GM12874 (cell line): Measurements from ENCODE around the gene MSN.

Experiments used
- TF ChIP-seq, protein P1 (sequence below): IDR thresholded peaks from 2 replicates; pipeline ENCODE4 v1.5.1; 2011; ENCODE audit warnings: low read depth, mild to moderate bottlenecking, control low read depth, low read length, moderate library complexity; ENCODE audit not compliant: insufficient read depth

The MSN gene

DNA sequence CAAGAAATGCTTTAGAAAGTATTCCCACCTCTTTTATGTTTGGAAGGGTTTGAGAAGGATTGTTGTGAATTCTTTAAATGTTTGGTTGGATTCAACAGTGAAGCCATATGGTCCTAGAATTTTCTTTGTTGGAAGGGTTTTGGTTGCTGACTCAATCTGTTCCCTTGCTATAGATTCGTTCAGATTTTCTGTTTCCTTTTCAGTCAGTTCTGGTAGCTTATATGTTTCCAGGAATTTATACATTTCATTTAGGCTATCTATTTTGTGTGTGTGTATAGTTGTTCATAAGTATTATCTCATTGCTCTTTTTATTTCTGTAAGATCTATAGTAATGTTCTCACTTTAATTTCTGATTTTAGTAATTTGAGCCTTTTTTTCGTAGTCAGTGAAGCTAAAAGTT lies 114.4 kb downstream of the MSN start:
- TF ChIP-seq, protein P1, sequence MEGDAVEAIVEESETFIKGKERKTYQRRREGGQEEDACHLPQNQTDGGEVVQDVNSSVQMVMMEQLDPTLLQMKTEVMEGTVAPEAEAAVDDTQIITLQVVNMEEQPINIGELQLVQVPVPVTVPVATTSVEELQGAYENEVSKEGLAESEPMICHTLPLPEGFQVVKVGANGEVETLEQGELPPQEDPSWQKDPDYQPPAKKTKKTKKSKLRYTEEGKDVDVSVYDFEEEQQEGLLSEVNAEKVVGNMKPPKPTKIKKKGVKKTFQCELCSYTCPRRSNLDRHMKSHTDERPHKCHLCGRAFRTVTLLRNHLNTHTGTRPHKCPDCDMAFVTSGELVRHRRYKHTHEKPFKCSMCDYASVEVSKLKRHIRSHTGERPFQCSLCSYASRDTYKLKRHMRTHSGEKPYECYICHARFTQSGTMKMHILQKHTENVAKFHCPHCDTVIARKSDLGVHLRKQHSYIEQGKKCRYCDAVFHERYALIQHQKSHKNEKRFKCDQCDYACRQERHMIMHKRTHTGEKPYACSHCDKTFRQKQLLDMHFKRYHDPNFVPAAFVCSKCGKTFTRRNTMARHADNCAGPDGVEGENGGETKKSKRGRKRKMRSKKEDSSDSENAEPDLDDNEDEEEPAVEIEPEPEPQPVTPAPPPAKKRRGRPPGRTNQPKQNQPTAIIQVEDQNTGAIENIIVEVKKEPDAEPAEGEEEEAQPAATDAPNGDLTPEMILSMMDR = no peak

DNA sequence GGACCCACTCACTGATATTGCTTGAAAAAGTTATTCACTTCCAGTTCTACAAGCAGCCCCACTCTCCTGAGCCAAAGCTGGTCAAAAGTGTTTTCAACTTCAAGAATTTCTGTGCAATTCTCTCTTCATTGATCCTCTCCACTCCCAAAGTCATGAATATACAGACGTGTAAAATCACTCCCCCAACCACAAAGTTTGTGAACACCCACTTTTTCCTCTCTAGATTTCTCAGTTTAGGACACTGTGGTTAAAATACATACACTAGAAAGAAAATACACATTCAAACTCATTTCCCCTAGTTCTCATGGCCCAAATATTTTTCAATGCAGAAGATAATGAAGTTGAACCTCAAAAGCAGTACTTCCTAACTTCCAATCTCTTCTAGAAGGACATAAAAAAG lies 116.3 kb downstream of the MSN start:
- TF ChIP-seq, protein P1 = no peak
